Inferior parietal cortex (tissue), 1 donor: ENCODE data around the gene ARAP1.

ENCODE experiments used
- DNase-seq: peaks from one replicate; pipeline ENCODE4 v3.0.0-alpha.2; 2016; ENCODE audit errors: extremely low spot score

Gene ARAP1

DNA sequence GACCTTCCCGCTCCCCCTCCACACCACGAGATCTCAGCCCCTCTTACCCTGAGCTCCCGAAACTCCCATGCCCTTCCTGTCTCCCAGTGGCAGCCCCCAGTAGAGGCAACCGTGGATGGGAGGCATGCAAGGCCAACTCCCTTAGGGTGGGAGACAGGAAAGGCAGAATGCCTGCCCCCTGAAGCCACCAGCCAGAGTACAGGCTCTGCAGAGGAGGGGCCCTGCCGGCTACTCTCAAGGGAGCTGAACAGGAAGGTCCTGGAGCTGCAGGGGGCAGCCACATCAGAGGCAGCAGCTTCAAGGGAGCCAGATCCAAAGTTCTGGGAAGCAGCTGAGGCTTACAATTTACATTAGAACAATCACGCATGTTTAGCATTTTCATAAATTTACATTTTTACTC lies 116.3 kb downstream of the ARAP1 start:
- no peak for DNase-seq

GRCh38 chr11:72635309-72635915 lies 116.8 kb downstream of the ARAP1 start:
- no peak for DNase-seq
